Esophagus squamous epithelium (tissue), 4 donors: ENCODE measurements around the gene EXOC3L4.

Source experiments
- POLR2A ChIP-seq, 4 donors: fragments of 450-650 bp; IDR thresholded peaks; one replicate each; pipeline ENCODE4 v1.6.1; 2017; ENCODE audit warnings: antibody characterized with exemption in 4 of 4, mild to moderate bottlenecking in 4 of 4, moderate library complexity in 3 of 4
- TF ChIP-seq, protein P1 (sequence below), 6 experiments: fragments of 450-650 bp in 4 of 6; fragments of 200-600 bp in 2 of 6; sonication (generic) in 2 of 6; IDR thresholded peaks; one replicate each; pipeline ENCODE4 v1.5.1; 2016 to 2019; ENCODE audit warnings: antibody characterized with exemption in 6 of 6, mild to moderate bottlenecking in 4 of 6, moderate library complexity in 4 of 6

DNA sequence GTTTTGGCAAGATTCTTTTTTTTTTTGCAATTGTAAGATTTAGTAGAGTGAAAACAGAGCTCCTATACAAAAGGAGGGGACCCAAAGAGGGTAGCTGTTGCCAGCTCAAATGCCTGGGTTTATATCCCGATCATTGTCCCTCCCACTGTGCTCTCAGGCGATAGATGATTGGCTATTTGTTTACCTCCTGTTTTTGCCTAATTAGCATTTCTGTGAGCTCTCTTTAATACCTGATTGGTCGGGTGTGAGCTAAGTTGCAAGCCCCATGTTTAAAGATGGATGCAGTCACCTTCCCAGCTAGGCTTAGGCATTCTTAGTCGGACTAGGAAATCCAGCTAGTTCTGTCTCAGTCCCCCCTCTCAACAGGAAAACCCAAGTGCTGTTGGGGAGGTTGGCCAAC lies 1.9 kb downstream of the EXOC3L4 start:
- TF ChIP-seq POLR2A (IDR thresholded peaks at IDR 0.05) = no peak
- TF ChIP-seq, protein P1, sequence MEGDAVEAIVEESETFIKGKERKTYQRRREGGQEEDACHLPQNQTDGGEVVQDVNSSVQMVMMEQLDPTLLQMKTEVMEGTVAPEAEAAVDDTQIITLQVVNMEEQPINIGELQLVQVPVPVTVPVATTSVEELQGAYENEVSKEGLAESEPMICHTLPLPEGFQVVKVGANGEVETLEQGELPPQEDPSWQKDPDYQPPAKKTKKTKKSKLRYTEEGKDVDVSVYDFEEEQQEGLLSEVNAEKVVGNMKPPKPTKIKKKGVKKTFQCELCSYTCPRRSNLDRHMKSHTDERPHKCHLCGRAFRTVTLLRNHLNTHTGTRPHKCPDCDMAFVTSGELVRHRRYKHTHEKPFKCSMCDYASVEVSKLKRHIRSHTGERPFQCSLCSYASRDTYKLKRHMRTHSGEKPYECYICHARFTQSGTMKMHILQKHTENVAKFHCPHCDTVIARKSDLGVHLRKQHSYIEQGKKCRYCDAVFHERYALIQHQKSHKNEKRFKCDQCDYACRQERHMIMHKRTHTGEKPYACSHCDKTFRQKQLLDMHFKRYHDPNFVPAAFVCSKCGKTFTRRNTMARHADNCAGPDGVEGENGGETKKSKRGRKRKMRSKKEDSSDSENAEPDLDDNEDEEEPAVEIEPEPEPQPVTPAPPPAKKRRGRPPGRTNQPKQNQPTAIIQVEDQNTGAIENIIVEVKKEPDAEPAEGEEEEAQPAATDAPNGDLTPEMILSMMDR (IDR thresholded peaks at IDR 0.05) = no peak
